Spinal cord (tissue), 4 donors: ENCODE data around the gene ARG1. TPM values are rescaled to one million over a fixed set of nuclear protein-coding genes. Genes with fewer than 3 reads are reported as not detected.

Source experiments
- polyA plus RNA-seq, 2 donors: library from polyadenylated mRNA; unstranded; fragments of 120-200 nt; gene quantifications; one replicate each; pipeline ENCODE4 v1.2.1, GENCODE V29; 2013; ENCODE audit not compliant: insufficient read length in 2 of 2
- total RNA-seq, 2 donors: library from RNA; depleted of rRNA in 1 of 2; stranded (reverse); fragments of 120-200 nt in 1 of 2; fragments of >200 nt in 1 of 2; gene quantifications; one replicate each; pipeline versions ENCODE4 v1.2.3 to v1.2.4, GENCODE V29; 2013 to 2014

ARG1 gene
- total and polyA plus RNA-seq, 4 donors, result 0.17 to 10.7 (median 0.39) TPM

Other genes starting within 250 kb of the ARG1 start
- gene MED23, start 55.0 kb downstream of the ARG1 start, total RNA-seq, result 10 to 100 TPM; 40.4 to 55.1 TPM
- 10 to 100 TPM; 33.5 to 33.8 TPM for gene MED23, start 55.0 kb downstream of the ARG1 start, polyA plus RNA-seq
- 1 to 10 TPM in 1 of 2 donors, under 1 TPM in 1; 0.99 to 2.1 TPM for gene ENPP3, start 64.1 kb downstream of the ARG1 start, total RNA-seq
- gene ENPP3, start 64.1 kb downstream of the ARG1 start, polyA plus RNA-seq, result 1 to 10 TPM; 1.1 to 1.8 TPM
- gene OR2A4, start 128.2 kb downstream of the ARG1 start, total RNA-seq, result not detected
- gene OR2A4, start 128.2 kb downstream of the ARG1 start, polyA plus RNA-seq, result not detected
- not detected for gene CTAGE9, start 137.8 kb downstream of the ARG1 start, total RNA-seq
- gene CTAGE9, start 137.8 kb downstream of the ARG1 start, polyA plus RNA-seq, result under 1 TPM in 1 of 2 donors, not detected in 1; 0.39 TPM
- gene ENPP1, start 234.8 kb downstream of the ARG1 start, total RNA-seq, result 10 to 100 TPM in 1 of 2 donors, 1 to 10 TPM in 1; 6.4 to 10.8 TPM
- 1 to 10 TPM; 2.1 to 3.2 TPM for gene ENPP1, start 234.8 kb downstream of the ARG1 start, polyA plus RNA-seq